AG09319 (cell line): ENCODE measurements around the gene BARHL1.

ENCODE experiments used
- DNase-seq: peaks from one replicate; pipeline ENCODE4 v3.0.0-alpha.2; 2010; ENCODE audit warnings: low read depth; ENCODE audit errors: extremely low read depth
- TF ChIP-seq, protein P1 (sequence below): IDR thresholded peaks from 2 replicates; pipeline ENCODE4 v1.5.1; 2011; ENCODE audit warnings: low read depth, mild to moderate bottlenecking, inconsistent platforms, low read length, moderate library complexity

BARHL1 gene

GRCh38 chr9:132583584-132584304, 1.3 kb downstream of the BARHL1 start:
- TF ChIP-seq, protein P1, sequence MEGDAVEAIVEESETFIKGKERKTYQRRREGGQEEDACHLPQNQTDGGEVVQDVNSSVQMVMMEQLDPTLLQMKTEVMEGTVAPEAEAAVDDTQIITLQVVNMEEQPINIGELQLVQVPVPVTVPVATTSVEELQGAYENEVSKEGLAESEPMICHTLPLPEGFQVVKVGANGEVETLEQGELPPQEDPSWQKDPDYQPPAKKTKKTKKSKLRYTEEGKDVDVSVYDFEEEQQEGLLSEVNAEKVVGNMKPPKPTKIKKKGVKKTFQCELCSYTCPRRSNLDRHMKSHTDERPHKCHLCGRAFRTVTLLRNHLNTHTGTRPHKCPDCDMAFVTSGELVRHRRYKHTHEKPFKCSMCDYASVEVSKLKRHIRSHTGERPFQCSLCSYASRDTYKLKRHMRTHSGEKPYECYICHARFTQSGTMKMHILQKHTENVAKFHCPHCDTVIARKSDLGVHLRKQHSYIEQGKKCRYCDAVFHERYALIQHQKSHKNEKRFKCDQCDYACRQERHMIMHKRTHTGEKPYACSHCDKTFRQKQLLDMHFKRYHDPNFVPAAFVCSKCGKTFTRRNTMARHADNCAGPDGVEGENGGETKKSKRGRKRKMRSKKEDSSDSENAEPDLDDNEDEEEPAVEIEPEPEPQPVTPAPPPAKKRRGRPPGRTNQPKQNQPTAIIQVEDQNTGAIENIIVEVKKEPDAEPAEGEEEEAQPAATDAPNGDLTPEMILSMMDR: no peak
- no peak for DNase-seq

GRCh38 chr9:132584601-132585560, 2.5 kb downstream of the BARHL1 start:
- TF ChIP-seq, protein P1: no peak
- DNase-seq: no peak

DNA sequence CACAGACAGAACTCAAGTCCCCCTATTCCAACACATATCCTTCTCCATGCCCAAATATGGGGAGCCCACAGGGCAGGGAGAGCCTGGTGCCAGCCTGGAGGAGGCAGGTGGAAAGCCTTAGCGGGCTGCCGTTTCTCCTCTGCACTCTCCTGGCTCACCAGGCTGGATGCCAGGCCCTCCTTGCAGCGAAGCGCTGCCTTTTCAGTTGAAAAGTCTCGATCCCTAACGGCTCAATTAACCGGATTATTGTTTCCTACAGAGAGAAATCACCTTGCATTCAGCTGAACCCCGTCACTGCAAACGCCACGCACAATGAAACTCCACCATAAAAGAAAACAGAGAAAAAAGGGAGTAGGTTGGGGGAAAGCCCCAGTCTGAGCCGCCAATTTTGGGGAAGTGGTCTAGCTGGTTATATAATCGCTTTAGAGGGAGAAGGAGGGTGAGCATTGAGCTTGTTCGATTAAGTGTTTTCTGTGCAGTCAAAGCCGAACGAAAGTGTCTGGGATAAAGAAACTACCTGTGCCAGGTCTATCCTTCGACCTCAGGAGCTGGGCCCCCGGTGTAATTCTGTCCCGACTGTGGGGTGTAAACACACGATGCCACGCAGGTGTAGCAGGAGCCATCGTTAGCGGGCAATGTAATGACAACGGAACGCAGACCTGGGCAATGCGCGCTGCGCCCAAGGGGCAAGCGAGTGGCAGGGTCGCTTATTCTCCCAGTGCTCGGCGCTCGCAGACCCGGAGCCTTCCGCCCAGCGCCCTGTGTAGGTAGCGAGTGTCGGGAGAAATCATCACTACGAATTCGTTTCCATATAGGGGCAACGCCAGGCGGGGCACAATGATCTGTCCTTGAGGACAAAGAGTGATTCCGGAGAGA, 3.8 kb downstream of the BARHL1 start:
- TF ChIP-seq, protein P1: no peak
- no peak for DNase-seq

DNA sequence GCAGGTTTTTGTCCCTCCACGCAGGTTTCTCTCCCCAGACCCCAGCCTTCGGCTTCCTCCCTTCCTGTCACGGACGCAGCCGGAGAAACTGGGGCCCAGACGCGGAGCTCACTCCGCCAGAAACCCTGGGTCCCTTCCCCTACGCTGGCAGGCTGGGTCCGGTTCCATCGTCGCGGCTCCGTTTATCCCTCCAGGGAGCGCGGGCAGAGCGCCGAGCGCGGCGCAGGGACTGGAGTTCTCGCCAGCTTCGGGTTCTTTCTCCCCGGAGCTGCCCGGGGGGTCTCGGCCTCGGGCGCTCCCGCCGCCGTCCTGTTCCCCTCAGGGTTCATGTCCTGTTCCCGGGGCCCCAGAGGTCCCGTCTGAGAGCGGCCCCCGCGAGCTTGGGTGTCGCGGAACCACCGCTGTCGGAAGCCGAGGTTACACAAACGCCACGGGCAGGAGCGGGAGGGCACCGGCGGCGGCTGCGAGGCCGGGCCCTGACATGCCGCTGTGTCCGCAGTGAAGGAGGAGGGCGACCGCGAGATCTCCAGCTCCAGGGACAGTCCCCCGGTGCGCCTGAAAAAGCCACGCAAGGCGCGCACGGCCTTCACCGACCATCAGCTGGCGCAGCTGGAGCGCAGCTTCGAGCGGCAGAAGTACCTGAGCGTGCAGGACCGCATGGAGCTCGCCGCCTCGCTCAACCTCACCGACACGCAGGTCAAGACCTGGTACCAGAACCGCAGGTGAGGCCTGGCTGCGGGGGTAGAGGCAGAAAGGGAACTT, 4.6 kb downstream of the BARHL1 start:
- no peak for DNase-seq
- TF ChIP-seq, protein P1: no peak

DNA sequence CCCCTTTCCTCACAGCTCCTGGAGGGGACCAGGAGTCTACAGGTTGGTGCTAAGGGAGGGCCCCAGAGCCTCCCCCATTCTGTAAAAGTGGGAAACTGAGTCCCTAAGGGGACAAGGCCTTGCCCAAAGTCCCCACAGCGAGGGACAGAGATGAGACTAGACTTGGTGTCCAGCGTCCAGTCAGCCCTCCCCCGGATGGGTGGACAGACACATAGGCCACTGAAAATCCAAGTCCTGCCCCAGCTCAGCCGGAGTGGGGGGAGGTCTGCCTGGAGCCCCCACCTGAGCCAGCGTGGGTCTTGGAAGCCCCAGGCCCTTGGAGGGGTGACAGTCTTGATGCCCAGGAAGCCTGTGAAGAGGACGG, 5.2 kb downstream of the BARHL1 start:
- TF ChIP-seq, protein P1: no peak
- no peak for DNase-seq

- TF ChIP-seq, protein P1: no peak
Measured at GRCh38 chr9:132588098-132588497, 5.7 kb downstream of the BARHL1 start.

More at GRCh38 chr9:132588098-132588497, 5.7 kb downstream of the BARHL1 start:
- no peak for DNase-seq
